Activated T-helper 17 cell treated with anti-CD3 and anti-CD28 coated beads, Interleukin-2, amount 50 U/mL, for 72 hours (primary cell): ENCODE measurements around the gene ETV3. TPM values are rescaled to one million over a fixed set of nuclear protein-coding genes. Genes with fewer than 3 reads are reported as not detected.

ENCODE experiments used
- ATAC-seq: fragments of 150-1000 bp; cut with Tn5 transposase; replicated peaks from 2 replicates; pipeline ENCODE4 v1.10.0; 2021; ENCODE audit warnings: mild to moderate bottlenecking, moderate library complexity
- H3K27ac Mint-ChIP-seq: one replicate; pipeline ENCODE4 v1.8.0; 2022; ENCODE audit warnings: mixed read lengths
- H3K27me3 Mint-ChIP-seq: one replicate; pipeline ENCODE4 v1.8.0; 2022; ENCODE audit warnings: mixed read lengths
- H3K36me3 Mint-ChIP-seq: one replicate; pipeline ENCODE4 v1.8.0; 2022; ENCODE audit warnings: low read depth, mild to moderate bottlenecking, mixed read lengths
- H3K4me1 Mint-ChIP-seq: one replicate; pipeline ENCODE4 v1.8.0; 2022; ENCODE audit warnings: mixed read lengths
- H3K4me3 Mint-ChIP-seq: one replicate; pipeline ENCODE4 v1.8.0; 2022; ENCODE audit warnings: mild to moderate bottlenecking, mixed read lengths
- H3K9me3 Mint-ChIP-seq: one replicate; pipeline ENCODE4 v1.8.0; 2022; ENCODE audit warnings: mixed read lengths
- total RNA-seq, 2 donors: library from RNA; stranded (reverse); gene quantifications; one replicate each; pipeline ENCODE4 v1.2.3, GENCODE V29; 2022

The ETV3 gene
- total RNA-seq, 2 donors from 2014 or later, result 18.4 to 39.4 TPM

- Mint-ChIP-seq H3K9me3 (no peaks in the 10 kb centered on the region), H3K4me1 (no peaks in the 10 kb centered on the region), H3K27ac (no peak overlapping the region), H3K27me3 (no peaks in the 10 kb centered on the region), H3K36me3 (no peaks in the 10 kb centered on the region), H3K4me3 (no peak overlapping the region)
- peak; percentile 85 for ATAC-seq
Measured at GRCh38 chr1:157090196-157090647, 48.0 kb downstream of the ETV3 start.

DNA sequence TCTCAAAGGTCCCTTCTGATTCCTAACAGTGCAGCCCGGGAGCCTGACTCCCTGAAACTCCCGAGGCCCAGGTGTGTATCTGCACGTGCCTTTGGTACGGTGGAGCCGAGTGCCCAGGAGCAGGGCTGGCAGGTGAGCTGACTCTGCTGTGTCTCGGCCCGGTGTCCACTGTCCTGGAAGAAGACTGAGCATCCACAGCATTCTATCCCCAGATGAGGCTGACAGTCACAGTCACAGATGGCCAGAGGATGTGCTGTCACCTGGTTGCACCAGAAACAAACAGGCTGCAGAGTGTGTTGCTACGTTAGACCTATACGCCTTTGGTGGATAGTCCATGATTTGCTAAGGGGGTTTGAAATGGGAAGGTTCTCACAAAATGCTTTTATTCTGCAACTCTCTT is 48.4 kb downstream of the ETV3 start:
- H3K4me3 Mint-ChIP-seq, result no peak overlapping the region
- ATAC-seq, result no peak
- no peaks in the 10 kb centered on the region for H3K4me1 Mint-ChIP-seq
- no peaks in the 10 kb centered on the region for H3K27me3 Mint-ChIP-seq
- H3K27ac Mint-ChIP-seq, result no peak overlapping the region
- no peaks in the 10 kb centered on the region for H3K36me3 Mint-ChIP-seq
- no peaks in the 10 kb centered on the region for H3K9me3 Mint-ChIP-seq

DNA sequence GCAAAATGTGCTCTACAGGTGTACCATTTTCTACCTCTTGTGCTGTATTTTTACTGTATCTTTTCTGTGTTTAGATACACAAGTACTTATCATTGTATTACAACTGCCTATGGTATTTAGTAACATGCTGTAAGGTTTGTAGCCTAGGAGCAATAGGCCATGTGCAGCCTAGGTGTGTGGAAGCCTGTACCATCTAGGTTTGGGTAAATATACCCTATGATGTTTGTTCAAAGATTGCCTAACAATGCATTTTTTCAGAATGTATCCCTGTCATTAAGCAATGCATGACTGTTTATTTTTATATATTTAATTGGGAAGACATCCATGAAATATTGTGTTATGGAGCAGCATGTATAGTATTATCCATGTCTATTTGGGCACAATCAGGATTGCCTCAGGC is 49.6 kb downstream of the ETV3 start:
- no peak overlapping the region for H3K4me3 Mint-ChIP-seq
- no peaks in the 10 kb centered on the region for H3K9me3 Mint-ChIP-seq
- H3K27me3 Mint-ChIP-seq, result no peaks in the 10 kb centered on the region
- H3K27ac Mint-ChIP-seq, result no peak overlapping the region
- H3K36me3 Mint-ChIP-seq, result no peaks in the 10 kb centered on the region
- ATAC-seq, result no peak
- no peaks in the 10 kb centered on the region for H3K4me1 Mint-ChIP-seq

DNA sequence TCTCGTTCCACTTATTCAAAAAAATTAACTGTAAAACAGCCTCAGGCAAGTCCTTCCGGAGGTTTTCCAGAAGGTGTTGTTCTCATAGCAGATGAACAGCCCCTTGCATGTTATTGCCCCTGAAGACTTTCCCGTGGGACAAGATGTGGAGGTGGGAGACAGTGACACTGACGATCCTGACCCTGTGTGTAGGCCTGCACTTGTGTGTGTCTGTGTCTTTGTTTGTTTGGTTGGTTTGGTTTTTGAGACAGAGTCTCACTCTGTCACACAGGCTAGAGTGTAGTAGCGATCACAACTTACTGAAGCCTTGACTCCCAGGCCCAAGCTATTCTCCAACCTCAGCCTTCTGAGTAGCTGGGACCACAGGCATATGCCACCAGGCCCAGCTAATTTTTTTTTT is 51.2 kb downstream of the ETV3 start:
- Mint-ChIP-seq H3K27ac (no peak overlapping the region), H3K9me3 (no peaks in the 10 kb centered on the region), H3K27me3 (no peaks in the 10 kb centered on the region), H3K4me3 (no peak overlapping the region), H3K36me3 (no peaks in the 10 kb centered on the region), H3K4me1 (no peaks in the 10 kb centered on the region)
- ATAC-seq, result no peak

GRCh38 chr1:157086299-157086698 is 51.9 kb downstream of the ETV3 start:
- Mint-ChIP-seq H3K4me1 (no peaks in the 10 kb centered on the region), H3K4me3 (no peak overlapping the region), H3K36me3 (no peaks in the 10 kb centered on the region), H3K9me3 (no peaks in the 10 kb centered on the region), H3K27me3 (no peaks in the 10 kb centered on the region), H3K27ac (no peak overlapping the region)
- ATAC-seq, result no peak

- H3K36me3 Mint-ChIP-seq, result no peaks in the 10 kb centered on the region
- no peak overlapping the region for H3K27ac Mint-ChIP-seq
- H3K4me3 Mint-ChIP-seq, result no peak overlapping the region
- ATAC-seq, result no peak
- peaks cover 3% of the 10 kb centered on the region for H3K27me3 Mint-ChIP-seq
- no peaks in the 10 kb centered on the region for H3K9me3 Mint-ChIP-seq
- no peaks in the 10 kb centered on the region for H3K4me1 Mint-ChIP-seq
Measured at GRCh38 chr1:157085421-157085820, 52.8 kb downstream of the ETV3 start.

DNA sequence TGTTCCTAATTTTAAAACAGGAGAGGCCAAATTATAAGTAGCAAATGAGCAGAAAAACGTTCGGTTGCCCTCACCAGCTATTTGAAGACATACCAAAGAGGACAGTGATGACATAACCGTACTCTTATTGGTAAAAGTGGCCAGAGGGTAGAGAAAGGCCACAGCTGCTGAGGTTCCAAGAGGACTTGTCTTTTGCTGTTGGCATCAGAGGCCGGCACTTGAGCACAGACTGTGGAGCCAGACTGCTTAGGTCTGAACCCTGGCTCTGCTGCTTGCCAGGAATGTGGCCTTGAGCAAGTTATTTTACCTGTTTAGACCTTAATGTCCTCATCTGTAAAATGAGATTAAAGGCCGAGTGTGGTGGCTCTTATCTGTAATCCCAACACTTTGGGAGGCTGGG is 53.5 kb downstream of the ETV3 start:
- Mint-ChIP-seq H3K27me3 (peaks cover 5% of the 10 kb centered on the region), H3K4me1 (no peaks in the 10 kb centered on the region), H3K27ac (no peak overlapping the region), H3K9me3 (no peaks in the 10 kb centered on the region), H3K4me3 (no peak overlapping the region), H3K36me3 (no peaks in the 10 kb centered on the region)
- no peak for ATAC-seq

DNA sequence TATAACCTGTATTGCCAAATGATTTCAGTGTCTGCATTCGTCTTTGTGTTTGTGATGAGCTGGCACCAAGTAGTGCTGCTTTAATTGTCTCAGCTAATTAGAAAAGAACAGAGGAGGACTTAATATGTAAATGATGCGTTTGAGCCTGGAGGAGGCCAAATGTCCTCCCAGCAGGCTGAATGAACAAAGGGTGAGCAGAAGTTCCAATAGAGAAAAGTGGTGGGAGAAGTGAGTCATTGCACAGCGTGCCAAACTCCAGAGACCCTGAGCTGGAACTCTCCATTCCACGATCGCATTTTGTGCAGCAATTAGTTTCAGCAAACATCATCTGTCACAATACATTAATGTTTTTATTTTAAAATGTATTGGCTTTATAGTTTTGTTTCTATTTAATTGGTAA is 56.5 kb downstream of the ETV3 start:
- H3K9me3 Mint-ChIP-seq, result no peaks in the 10 kb centered on the region
- ATAC-seq, result no peak
- H3K27me3 Mint-ChIP-seq, result peaks cover 17% of the 10 kb centered on the region
- no peaks in the 10 kb centered on the region for H3K4me1 Mint-ChIP-seq
- no peak overlapping the region for H3K4me3 Mint-ChIP-seq
- no peaks in the 10 kb centered on the region for H3K36me3 Mint-ChIP-seq
- no peak overlapping the region for H3K27ac Mint-ChIP-seq

- no peaks in the 10 kb centered on the region for H3K4me1 Mint-ChIP-seq
- peaks cover 17% of the 10 kb centered on the region for H3K27me3 Mint-ChIP-seq
- no peaks in the 10 kb centered on the region for H3K36me3 Mint-ChIP-seq
- no peak overlapping the region for H3K4me3 Mint-ChIP-seq
- no peak overlapping the region for H3K27ac Mint-ChIP-seq
- no peak for ATAC-seq
- no peaks in the 10 kb centered on the region for H3K9me3 Mint-ChIP-seq
Measured at GRCh38 chr1:157080714-157081113, 57.5 kb downstream of the ETV3 start.

- Mint-ChIP-seq H3K36me3 (no peaks in the 10 kb centered on the region), H3K4me3 (no peak overlapping the region), H3K27me3 (peaks cover 27% of the 10 kb centered on the region), H3K4me1 (peaks cover 7% of the 10 kb centered on the region), H3K9me3 (no peaks in the 10 kb centered on the region), H3K27ac (no peak overlapping the region)
- no peak for ATAC-seq
Measured at GRCh38 chr1:157077394-157077793, 60.8 kb downstream of the ETV3 start.

GRCh38 chr1:157073944-157074685 is 64.1 kb downstream of the ETV3 start:
- no peaks in the 10 kb centered on the region for H3K9me3 Mint-ChIP-seq
- H3K27me3 Mint-ChIP-seq, result peaks cover 22% of the 10 kb centered on the region
- peaks cover 7% of the 10 kb centered on the region for H3K4me1 Mint-ChIP-seq
- H3K4me3 Mint-ChIP-seq, result peak overlapping the region; percentile 24
- H3K36me3 Mint-ChIP-seq, result no peaks in the 10 kb centered on the region
- ATAC-seq, result no peak
- H3K27ac Mint-ChIP-seq, result no peak overlapping the region

Other genes with a start within 250 kb of the ETV3 start
- gene PEAR1, start 244.7 kb downstream of the ETV3 start, total RNA-seq, result not detected
- not detected for gene LRRC71, start 217.8 kb downstream of the ETV3 start, total RNA-seq
- 1 to 10 TPM; 4.1 to 4.7 TPM for gene ARHGEF11, start 92.7 kb downstream of the ETV3 start, total RNA-seq
- gene ETV3L, start 38.6 kb downstream of the ETV3 start, total RNA-seq, result under 1 TPM in 1 of 2 donors, not detected in 1; 0.26 TPM